GM19328 (cell line): Measurements from ENCODE around the gene USP10.

Experiments
- ATAC-seq: cut with Tn5 transposase; IDR thresholded peaks from one replicate; pipeline ENCODE4 v1.9.1; 2021; ENCODE audit warnings: mild to moderate bottlenecking, moderate library complexity; ENCODE audit not compliant: unreplicated experiment

USP10 gene

GRCh38 chr16:84795329-84796053 is 95.7 kb downstream of the USP10 start:
- no peak for ATAC-seq

- ATAC-seq = no peak
Measured at GRCh38 chr16:84800158-84800978, 100.6 kb downstream of the USP10 start.

GRCh38 chr16:84803146-84803545 is 103.3 kb downstream of the USP10 start:
- ATAC-seq = no peak

GRCh38 chr16:84804326-84804725 is 104.5 kb downstream of the USP10 start:
- ATAC-seq = no peak

GRCh38 chr16:84806256-84806889 is 106.6 kb downstream of the USP10 start:
- ATAC-seq = no peak

GRCh38 chr16:84806890-84807258 is 107.1 kb downstream of the USP10 start:
- no peak for ATAC-seq

GRCh38 chr16:84807776-84808175 is 108.0 kb downstream of the USP10 start:
- ATAC-seq = no peak

GRCh38 chr16:84808826-84809225 is 109.0 kb downstream of the USP10 start:
- ATAC-seq = no peak

GRCh38 chr16:84810518-84811273 is 110.9 kb downstream of the USP10 start:
- no peak for ATAC-seq

- no peak for ATAC-seq
Measured at GRCh38 chr16:84811529-84811928, 111.7 kb downstream of the USP10 start.

- no peak for ATAC-seq
Measured at GRCh38 chr16:84813141-84813934, 113.5 kb downstream of the USP10 start.

GRCh38 chr16:84815462-84815861 is 115.7 kb downstream of the USP10 start:
- no peak for ATAC-seq

- no peak for ATAC-seq
Measured at GRCh38 chr16:84816023-84816422, 116.2 kb downstream of the USP10 start.

- no peak for ATAC-seq
Measured at GRCh38 chr16:84816485-84816884, 116.7 kb downstream of the USP10 start.

- ATAC-seq = no peak
Measured at GRCh38 chr16:84817206-84817605, 117.4 kb downstream of the USP10 start.

GRCh38 chr16:84817613-84818012 is 117.8 kb downstream of the USP10 start:
- ATAC-seq = no peak

GRCh38 chr16:84818133-84818532 is 118.3 kb downstream of the USP10 start:
- ATAC-seq = no peak

- ATAC-seq = no peak
Measured at GRCh38 chr16:84818989-84819643, 119.3 kb downstream of the USP10 start.

- ATAC-seq = no peak
Measured at GRCh38 chr16:84819644-84820304, 120.0 kb downstream of the USP10 start, which contains the start of gene CRISPLD2. Gene CRISPLD2 (plus strand): TSS chr16:84819985. CDS start chr16:84838496, 18,511 bp downstream.
